HL-60 (cell line): ENCODE data around the gene SPATS2.

Experiments used
- DNase-seq, 2 experiments: peaks; one replicate each; pipeline ENCODE4 v3.0.0-alpha.2; 2010 to 2020; ENCODE audit warnings: low read depth in 1 of 2, low spot score in 1 of 2
- H3K27ac ChIP-seq: fragments of 250-450 bp; sonication (Bioruptor Pico); replicated peaks from 2 replicates; pipeline ENCODE4 v1.5.1; 2020; ENCODE audit warnings: mild to moderate bottlenecking, moderate library complexity
- H3K27me3 ChIP-seq: fragments of 250-450 bp; sonication (Bioruptor Pico); 2 replicates; pipeline ENCODE4 v1.5.1; 2021; ENCODE audit warnings: mild to moderate bottlenecking, moderate library complexity; ENCODE audit not compliant: insufficient read depth, poor library complexity, severe bottlenecking
- H3K4me3 ChIP-seq: replicated peaks from 2 replicates; pipeline ENCODE4 v1.5.1; 2011; ENCODE audit warnings: mild to moderate bottlenecking, control low read depth, low read length; ENCODE audit not compliant: insufficient read depth
- CTCF ChIP-seq: IDR thresholded peaks from one replicate; pipeline ENCODE4 v1.5.1; 2011; ENCODE audit warnings: low read length, control low read depth, inconsistent platforms; ENCODE audit not compliant: insufficient read depth
- GABPA ChIP-seq: IDR thresholded peaks from 2 replicates; pipeline ENCODE4 v1.6.1; 2012; ENCODE audit warnings: low read depth
- POLR2AphosphoS5 ChIP-seq: IDR thresholded peaks from 2 replicates; pipeline ENCODE4 v1.6.1; 2012; ENCODE audit warnings: low read depth
- REST ChIP-seq: IDR thresholded peaks from 2 replicates; pipeline ENCODE4 v1.6.1; 2012; ENCODE audit warnings: low read depth; ENCODE audit not compliant: insufficient replicate concordance
- SPI1 ChIP-seq: IDR thresholded peaks from 2 replicates; pipeline ENCODE4 v1.6.1; 2012; ENCODE audit warnings: low read depth, mild to moderate bottlenecking, borderline replicate concordance

The SPATS2 gene

GRCh38 chr12:49330631-49331379 lies 36.5 kb upstream of the SPATS2 start:
- DNase-seq = no peak
- H3K27ac ChIP-seq = no peak overlapping the region
- no peak overlapping the region for H3K4me3 ChIP-seq
- TF ChIP-seq REST (no peak), GABPA (no peak), POLR2AphosphoS5 (no peak), SPI1 (no peak), CTCF (no peak)
- peaks cover 5% of the 10 kb centered on the region for H3K27me3 ChIP-seq

GRCh38 chr12:49331380-49332222 lies 35.7 kb upstream of the SPATS2 start:
- no peak overlapping the region for H3K27ac ChIP-seq
- no peak overlapping the region for H3K4me3 ChIP-seq
- peak; percentile 56 for TF ChIP-seq CTCF
- TF ChIP-seq REST = no peak
- H3K27me3 ChIP-seq = peaks cover 9% of the 10 kb centered on the region
- DNase-seq = peak in 1 of 2 experiments; percentile 61

- no peak for DNase-seq
- Histone ChIP-seq H3K27me3 (peaks cover 15% of the 10 kb centered on the region), H3K4me3 (no peak overlapping the region), H3K27ac (no peak overlapping the region)
- TF ChIP-seq REST = no peak
- no peak for TF ChIP-seq CTCF
- no peak for TF ChIP-seq POLR2AphosphoS5
- TF ChIP-seq SPI1 = no peak
- no peak for TF ChIP-seq GABPA
These were observed 34.8 kb upstream of the SPATS2 start for GRCh38 chr12:49332441-49332861.
